GM18502 (cell line): ENCODE data around the gene SUMF2.
"Not testable (repeated sequence)": the region's sequence is repeated elsewhere in the genome, so short reads cannot be mapped to it uniquely, and the experiment has no call there.

Experiments
- ATAC-seq: cut with Tn5 transposase; IDR thresholded peaks from one replicate; pipeline ENCODE4 v1.9.1; 2021; ENCODE audit warnings: mild to moderate bottlenecking; ENCODE audit not compliant: unreplicated experiment, poor library complexity

SUMF2 gene

GRCh38 chr7:56053993-56054392 is 10.1 kb upstream of the SUMF2 start:
- no peak for ATAC-seq

GRCh38 chr7:56062382-56062781 is 1.7 kb upstream of the SUMF2 start:
- no peak for ATAC-seq

GRCh38 chr7:56063500-56063881 is 595 bp upstream of the SUMF2 start:
- no peak for ATAC-seq

GRCh38 chr7:56066376-56066775 is 2.3 kb downstream of the SUMF2 start:
- not testable (repeated sequence) for ATAC-seq

- ATAC-seq: peak; percentile 91
Observed at GRCh38 chr7:56074371-56074791, 10.3 kb downstream of the SUMF2 start.

GRCh38 chr7:56077681-56078080 is 13.6 kb downstream of the SUMF2 start:
- no peak for ATAC-seq

- ATAC-seq: no peak
Observed at GRCh38 chr7:56078196-56078595, 14.1 kb downstream of the SUMF2 start.

- ATAC-seq: no peak
Observed at GRCh38 chr7:56079450-56080185, 15.5 kb downstream of the SUMF2 start.

GRCh38 chr7:56080726-56081435 is 16.8 kb downstream of the SUMF2 start:
- not testable (repeated sequence) for ATAC-seq

- no peak for ATAC-seq
Observed at GRCh38 chr7:56081626-56082340, 17.7 kb downstream of the SUMF2 start.

GRCh38 chr7:56083150-56083785 is 19.2 kb downstream of the SUMF2 start:
- ATAC-seq: no peak

- no peak for ATAC-seq
Observed at GRCh38 chr7:56086761-56087160, 22.7 kb downstream of the SUMF2 start.

- ATAC-seq: no peak
Observed at GRCh38 chr7:56087445-56087844, 23.4 kb downstream of the SUMF2 start.

GRCh38 chr7:56091591-56091990 is 27.5 kb downstream of the SUMF2 start:
- no peak for ATAC-seq

GRCh38 chr7:56092388-56092787 is 28.3 kb downstream of the SUMF2 start:
- not testable (repeated sequence) for ATAC-seq

- ATAC-seq: no peak
Observed at GRCh38 chr7:56092789-56093531, 28.9 kb downstream of the SUMF2 start, which contains the start of gene PHKG1. Gene PHKG1 (minus strand): TSS chr7:56092952. CDS start chr7:56088941, 4,011 bp downstream.

GRCh38 chr7:56097700-56098099 is 33.6 kb downstream of the SUMF2 start:
- ATAC-seq: no peak

GRCh38 chr7:56098187-56099008 is 34.3 kb downstream of the SUMF2 start:
- not testable (repeated sequence) for ATAC-seq

GRCh38 chr7:56099653-56100052 is 35.6 kb downstream of the SUMF2 start:
- no peak for ATAC-seq
